Chondrocyte (in vitro differentiated cells): ENCODE measurements around the gene WWC1. TPM values are rescaled to one million over a fixed set of nuclear protein-coding genes. Genes with fewer than 3 reads are reported as not detected.

Experiments
- DNase-seq: peaks from one replicate; pipeline ENCODE4 v3.0.0; 2021; ENCODE audit warnings: mixed read lengths, low spot score
- H3K27ac Mint-ChIP-seq: one replicate; pipeline ENCODE4 v1.8.0; 2021; ENCODE audit warnings: mild to moderate bottlenecking, moderate library complexity, mixed read lengths; ENCODE audit not compliant: unreplicated experiment
- H3K27me3 Mint-ChIP-seq: 2 replicates; pipeline ENCODE4 v1.8.0; 2021; ENCODE audit warnings: low read depth, mixed read lengths
- H3K36me3 Mint-ChIP-seq: 2 replicates; pipeline ENCODE4 v1.8.0; 2021; ENCODE audit warnings: low read depth, mixed read lengths
- H3K4me1 Mint-ChIP-seq: 2 replicates; pipeline ENCODE4 v1.8.0; 2021; ENCODE audit warnings: low read depth, mild to moderate bottlenecking, mixed read lengths
- H3K4me3 Mint-ChIP-seq: one replicate; pipeline ENCODE4 v1.8.0; 2021; ENCODE audit warnings: mild to moderate bottlenecking, moderate library complexity, mixed read lengths; ENCODE audit not compliant: unreplicated experiment
- H3K9me3 Mint-ChIP-seq: 2 replicates; pipeline ENCODE4 v1.8.0; 2021; ENCODE audit warnings: low read depth, mixed read lengths
- total RNA-seq: library from RNA; stranded (reverse); gene quantifications from 3 replicates; pipeline ENCODE4 v1.2.1, GENCODE V29; 2021
- TF ChIP-seq, protein P1 (sequence below): fragments of 200-600 bp; sonication (generic); IDR thresholded peaks from 2 replicates; pipeline ENCODE4 v1.5.0; 2021; ENCODE audit warnings: antibody characterized with exemption, mild to moderate bottlenecking, moderate library complexity

The WWC1 gene
- total RNA-seq, 1 donor from 2014 or later = 2.1 TPM

- H3K9me3 Mint-ChIP-seq = no peaks in the 10 kb centered on the region
- TF ChIP-seq, protein P1, sequence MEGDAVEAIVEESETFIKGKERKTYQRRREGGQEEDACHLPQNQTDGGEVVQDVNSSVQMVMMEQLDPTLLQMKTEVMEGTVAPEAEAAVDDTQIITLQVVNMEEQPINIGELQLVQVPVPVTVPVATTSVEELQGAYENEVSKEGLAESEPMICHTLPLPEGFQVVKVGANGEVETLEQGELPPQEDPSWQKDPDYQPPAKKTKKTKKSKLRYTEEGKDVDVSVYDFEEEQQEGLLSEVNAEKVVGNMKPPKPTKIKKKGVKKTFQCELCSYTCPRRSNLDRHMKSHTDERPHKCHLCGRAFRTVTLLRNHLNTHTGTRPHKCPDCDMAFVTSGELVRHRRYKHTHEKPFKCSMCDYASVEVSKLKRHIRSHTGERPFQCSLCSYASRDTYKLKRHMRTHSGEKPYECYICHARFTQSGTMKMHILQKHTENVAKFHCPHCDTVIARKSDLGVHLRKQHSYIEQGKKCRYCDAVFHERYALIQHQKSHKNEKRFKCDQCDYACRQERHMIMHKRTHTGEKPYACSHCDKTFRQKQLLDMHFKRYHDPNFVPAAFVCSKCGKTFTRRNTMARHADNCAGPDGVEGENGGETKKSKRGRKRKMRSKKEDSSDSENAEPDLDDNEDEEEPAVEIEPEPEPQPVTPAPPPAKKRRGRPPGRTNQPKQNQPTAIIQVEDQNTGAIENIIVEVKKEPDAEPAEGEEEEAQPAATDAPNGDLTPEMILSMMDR = no peak
- no peak for DNase-seq
- no peaks in the 10 kb centered on the region for H3K36me3 Mint-ChIP-seq
- H3K4me1 Mint-ChIP-seq = peaks cover 36% of the 10 kb centered on the region
- H3K4me3 Mint-ChIP-seq = no peak overlapping the region
- no peak overlapping the region for H3K27ac Mint-ChIP-seq
- no peaks in the 10 kb centered on the region for H3K27me3 Mint-ChIP-seq
Observed at GRCh38 chr5:168411871-168412270, 120.4 kb downstream of the WWC1 start.

GRCh38 chr5:168413062-168413461 lies 121.6 kb downstream of the WWC1 start:
- no peak overlapping the region for H3K27ac Mint-ChIP-seq
- no peak for DNase-seq
- H3K4me3 Mint-ChIP-seq = no peak overlapping the region
- H3K27me3 Mint-ChIP-seq = no peaks in the 10 kb centered on the region
- no peaks in the 10 kb centered on the region for H3K36me3 Mint-ChIP-seq
- H3K9me3 Mint-ChIP-seq = no peaks in the 10 kb centered on the region
- peaks cover 37% of the 10 kb centered on the region for H3K4me1 Mint-ChIP-seq
- TF ChIP-seq, protein P1 = no peak

DNA sequence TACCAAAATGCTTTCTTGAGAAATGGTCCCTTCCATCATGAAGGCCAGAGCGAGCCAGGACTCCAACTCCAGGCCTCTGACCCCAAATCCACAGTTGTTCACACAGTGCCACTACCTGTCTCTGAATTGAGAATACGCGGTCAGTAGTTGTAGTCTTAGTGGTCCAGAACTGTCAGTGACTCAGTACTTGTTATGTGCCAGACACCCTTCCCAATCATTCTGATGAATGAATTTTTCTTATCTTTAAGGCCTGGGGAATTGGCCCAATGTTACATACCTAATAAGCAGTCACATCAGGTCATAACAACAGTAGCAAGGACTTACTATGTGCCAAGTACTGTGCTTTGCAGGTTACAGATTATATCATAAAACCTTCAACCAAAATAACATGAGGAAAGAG lies 122.2 kb downstream of the WWC1 start:
- no peak for DNase-seq
- H3K9me3 Mint-ChIP-seq = no peaks in the 10 kb centered on the region
- H3K27ac Mint-ChIP-seq = no peak overlapping the region
- no peak overlapping the region for H3K4me3 Mint-ChIP-seq
- no peaks in the 10 kb centered on the region for H3K36me3 Mint-ChIP-seq
- H3K27me3 Mint-ChIP-seq = no peaks in the 10 kb centered on the region
- TF ChIP-seq, protein P1 = no peak
- peaks cover 37% of the 10 kb centered on the region for H3K4me1 Mint-ChIP-seq

GRCh38 chr5:168415401-168415800 lies 124.0 kb downstream of the WWC1 start:
- H3K27me3 Mint-ChIP-seq = no peaks in the 10 kb centered on the region
- no peak overlapping the region for H3K27ac Mint-ChIP-seq
- no peaks in the 10 kb centered on the region for H3K9me3 Mint-ChIP-seq
- peaks cover 19% of the 10 kb centered on the region for H3K4me1 Mint-ChIP-seq
- H3K36me3 Mint-ChIP-seq = no peaks in the 10 kb centered on the region
- TF ChIP-seq, protein P1 = no peak
- DNase-seq = no peak
- no peak overlapping the region for H3K4me3 Mint-ChIP-seq

- Mint-ChIP-seq H3K27me3 (no peaks in the 10 kb centered on the region), H3K27ac (no peak overlapping the region), H3K4me1 (peaks cover 15% of the 10 kb centered on the region), H3K36me3 (no peaks in the 10 kb centered on the region), H3K4me3 (no peak overlapping the region), H3K9me3 (no peaks in the 10 kb centered on the region)
- no peak for DNase-seq
- TF ChIP-seq, protein P1 = no peak
Observed at GRCh38 chr5:168415971-168416370, 124.5 kb downstream of the WWC1 start.
